Suppressor macrophage (primary cell): Measurements from ENCODE around the gene CTCFL.

Source experiments
- DNase-seq, 4 experiments: peaks; one replicate each; pipeline ENCODE4 v3.0.0-alpha.2; 2020 to 2022

Gene CTCFL

DNA sequence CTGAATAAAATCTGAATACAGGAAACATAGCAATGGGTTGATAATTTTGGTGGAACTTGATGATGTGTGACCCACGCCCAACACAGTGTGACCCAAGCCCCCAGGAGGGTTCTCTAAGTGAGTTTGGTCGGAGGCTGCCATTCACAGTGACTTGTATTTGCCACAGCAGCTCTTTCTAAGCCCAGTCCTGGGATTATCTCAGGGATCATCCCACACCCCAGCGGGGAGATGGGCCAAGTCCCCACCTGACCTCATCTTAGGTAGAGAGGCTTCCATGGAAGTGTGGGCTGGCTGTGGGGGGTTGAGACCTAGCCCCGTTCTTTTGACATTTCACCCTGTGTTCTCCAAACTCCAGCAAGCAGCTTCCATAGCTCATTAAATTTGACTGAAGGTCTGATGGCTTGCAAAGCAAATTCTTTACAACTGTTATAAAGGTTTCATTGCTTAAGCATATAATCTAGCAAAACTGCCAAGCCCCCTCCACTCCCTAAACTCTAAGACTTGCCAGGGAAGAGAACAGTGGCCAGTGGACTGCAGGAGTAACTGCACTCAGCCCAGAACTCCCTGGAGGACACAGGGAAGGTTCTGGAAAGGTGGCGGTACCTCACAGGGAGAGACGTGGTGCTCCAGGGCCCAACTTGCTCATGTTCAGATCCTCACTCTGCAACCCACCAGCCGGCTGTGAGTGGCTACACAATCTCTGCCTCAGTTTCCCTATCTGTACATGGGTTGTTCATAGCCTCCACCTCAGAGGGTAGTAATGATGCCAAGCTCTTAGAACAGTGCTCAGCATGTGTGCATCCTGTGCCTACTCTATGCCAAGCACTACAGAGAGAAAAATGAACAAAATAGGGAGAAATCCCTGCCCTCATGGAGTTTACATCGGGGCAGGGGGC, 35.0 kb upstream of the CTCFL start:
- DNase-seq, result no peak

DNA sequence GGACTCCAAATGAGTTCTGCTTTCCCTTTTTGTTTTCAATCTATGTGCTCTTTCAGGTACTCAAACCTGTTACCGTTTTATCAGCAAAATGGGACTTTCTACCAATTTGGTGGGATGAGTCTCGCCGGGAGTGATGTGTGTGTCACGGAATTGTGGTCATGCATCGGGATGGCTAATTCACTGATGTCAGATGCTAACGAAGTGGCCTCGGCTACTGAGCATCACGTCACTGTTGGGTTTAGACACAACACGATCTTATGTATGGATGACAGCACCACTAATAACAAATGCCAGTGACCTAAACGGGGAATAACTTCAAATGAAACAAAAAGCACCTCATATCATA, 34.3 kb upstream of the CTCFL start:
- DNase-seq, result no peak

GRCh38 chr20:57558614-57559288, 33.8 kb upstream of the CTCFL start:
- no peak for DNase-seq

DNA sequence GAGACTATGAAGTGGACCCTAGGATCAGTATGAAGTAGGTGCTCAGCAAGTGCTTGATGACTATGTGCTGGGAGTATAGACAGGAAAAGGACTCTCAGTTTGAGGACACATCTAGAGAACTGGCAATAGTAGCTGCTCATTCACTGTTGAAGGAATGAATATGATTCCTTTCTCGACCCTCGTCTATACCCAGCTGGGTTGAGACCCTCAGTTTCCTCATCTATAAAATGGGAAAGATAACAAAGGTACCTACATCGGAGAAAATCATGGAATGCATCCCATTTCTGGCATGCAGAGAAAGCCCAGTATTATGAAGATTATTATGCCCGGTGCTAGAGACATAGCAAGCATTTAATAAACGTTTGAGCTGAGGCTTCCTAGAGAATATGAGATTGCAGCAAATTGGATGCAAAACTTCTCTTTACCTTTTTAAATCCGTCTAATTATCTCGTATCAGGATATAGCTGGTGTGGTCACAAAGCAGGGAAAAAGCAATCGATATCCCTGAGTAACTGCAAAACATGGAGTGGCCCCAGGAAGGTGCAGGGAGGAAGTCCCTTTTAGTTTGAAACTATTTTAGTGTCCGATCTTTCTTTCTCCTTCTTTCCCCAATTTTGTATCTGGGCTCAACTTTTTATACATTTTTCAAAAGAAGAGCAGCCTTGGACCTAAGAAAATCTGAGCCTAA, 33.1 kb upstream of the CTCFL start:
- no peak for DNase-seq

DNA sequence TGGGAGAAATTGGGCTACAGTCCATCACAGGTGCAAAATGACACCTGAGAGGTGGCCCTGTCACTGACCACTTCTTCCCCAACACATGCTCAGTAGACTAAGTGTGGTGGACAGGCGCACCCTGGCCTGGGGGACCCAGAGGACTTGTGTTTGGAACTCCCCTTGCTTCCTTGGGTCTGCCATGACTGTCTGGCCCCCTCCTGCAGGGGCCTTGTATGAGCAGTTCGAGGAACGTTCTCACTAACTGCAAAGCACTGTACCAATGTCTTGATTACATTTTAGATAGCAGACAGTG, 32.0 kb upstream of the CTCFL start:
- DNase-seq, result no peak

DNA sequence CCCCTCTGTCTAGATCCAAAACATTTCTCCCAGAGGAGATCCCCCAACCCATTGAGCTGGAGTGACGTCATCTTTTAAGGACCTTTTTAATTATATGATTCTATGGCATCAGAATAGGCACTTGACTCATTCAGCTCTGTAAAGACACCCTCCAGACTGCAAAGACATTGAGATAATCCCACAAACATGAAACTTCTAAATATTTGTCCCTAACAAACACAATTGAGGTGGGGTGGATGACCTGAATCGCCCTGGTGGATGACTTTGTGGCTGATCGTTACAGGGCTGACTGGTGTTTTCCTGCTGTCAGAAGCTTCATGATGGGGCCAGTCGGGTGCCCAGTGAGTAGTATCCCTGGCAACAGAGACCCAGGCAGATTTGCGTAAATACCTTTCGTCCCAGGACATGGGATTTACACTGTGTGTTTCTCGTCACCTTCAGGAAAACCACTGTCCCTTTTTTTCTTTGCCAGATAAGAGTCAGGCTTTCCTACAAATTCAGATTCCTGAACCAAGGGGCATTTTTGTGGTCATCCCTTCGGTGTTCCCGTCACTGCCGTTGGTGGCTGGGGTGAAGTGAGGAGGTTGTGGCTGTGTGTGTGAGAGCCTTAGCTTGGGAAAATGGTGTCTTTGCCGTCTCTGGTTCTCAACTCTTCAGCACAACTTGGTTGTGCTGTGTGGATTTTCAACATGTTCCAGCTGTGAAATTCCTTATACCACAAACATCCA, 30.7 kb upstream of the CTCFL start:
- DNase-seq, result no peak

DNA sequence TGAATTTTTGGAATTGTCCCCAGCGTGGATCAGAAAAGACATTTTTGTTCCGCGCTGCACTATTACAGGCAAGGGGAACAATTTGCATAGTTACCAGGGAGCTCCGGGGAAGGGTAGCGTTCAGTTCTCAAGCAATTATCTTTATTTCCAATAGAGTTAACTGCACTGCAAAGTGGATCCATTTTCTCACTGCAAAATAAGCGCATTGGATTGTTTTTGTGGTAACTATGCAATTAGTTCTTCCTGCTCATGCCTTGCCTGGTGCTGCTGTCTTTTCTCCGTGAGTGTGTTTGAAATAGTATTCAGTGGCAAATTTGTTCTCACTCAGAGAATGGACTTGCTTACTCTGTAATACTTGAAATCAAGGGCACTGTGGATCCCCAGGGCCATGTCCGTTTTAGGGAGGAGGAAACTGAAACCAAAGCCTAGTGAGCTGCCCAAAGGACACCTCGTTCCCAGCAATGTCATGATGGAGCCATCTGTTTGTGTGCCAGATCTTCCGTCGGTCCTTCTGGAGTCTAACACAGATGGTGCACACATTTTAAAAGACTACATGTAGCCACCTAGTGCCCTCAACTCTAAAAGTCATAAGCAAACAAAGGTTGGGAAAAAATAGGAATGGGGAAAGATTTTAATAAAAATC, 28.6 kb upstream of the CTCFL start:
- DNase-seq, result no peak

DNA sequence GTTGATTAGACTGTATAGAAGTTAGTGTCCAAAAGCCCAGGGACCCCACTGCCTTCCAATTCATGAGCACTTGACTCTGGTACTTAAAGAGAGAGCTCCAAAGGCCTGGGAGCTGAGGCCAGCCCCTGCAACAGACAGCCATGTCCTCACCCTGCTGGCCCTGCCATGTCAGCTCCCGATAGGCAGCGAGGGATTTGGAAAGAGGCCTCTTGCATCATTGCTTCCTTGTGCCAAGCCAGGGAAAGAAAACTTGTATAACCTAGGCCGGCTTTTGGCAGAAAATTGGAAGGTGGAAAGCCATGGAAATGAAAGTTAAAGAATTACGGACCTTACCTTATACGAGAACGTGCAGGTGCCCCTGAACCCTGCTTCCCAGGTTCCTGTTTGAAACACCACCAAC, 27.5 kb upstream of the CTCFL start:
- no peak for DNase-seq

- DNase-seq, result no peak
Measured at GRCh38 chr20:57548177-57549058, 23.5 kb upstream of the CTCFL start.

DNA sequence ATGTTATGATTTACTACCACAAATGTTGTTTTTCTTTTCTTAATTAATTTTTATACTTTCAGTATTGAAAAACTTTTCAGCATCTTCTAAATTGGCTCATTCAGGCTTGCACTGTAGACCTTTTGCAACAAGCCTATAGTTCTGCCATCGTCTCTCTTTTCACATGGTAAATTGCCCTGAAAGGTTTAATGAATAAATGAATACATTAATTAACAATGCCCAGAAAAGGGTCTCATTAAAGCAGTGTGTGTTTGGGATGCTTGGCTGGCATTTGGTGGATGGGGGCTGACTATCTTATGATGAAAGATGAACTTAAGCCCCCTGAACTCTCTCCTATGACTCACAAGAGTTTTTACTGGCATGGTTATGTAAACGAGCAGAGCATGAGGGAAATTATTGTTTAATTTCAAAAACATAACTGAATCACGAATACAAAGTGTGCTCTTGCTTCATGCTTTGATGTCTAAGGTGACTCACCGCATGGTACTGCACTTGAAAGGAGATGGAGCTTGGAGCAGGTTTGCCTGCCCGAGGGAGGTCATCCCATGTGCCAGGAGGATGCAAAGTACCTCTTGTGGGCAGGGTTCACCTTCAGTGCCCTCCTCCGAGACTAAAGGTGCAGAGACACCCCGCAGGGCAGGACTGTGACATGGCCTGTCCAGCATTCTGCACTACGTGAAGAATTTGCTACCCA, 22.2 kb upstream of the CTCFL start:
- DNase-seq, result no peak

- DNase-seq, result no peak
Measured at GRCh38 chr20:57545927-57546662, 21.2 kb upstream of the CTCFL start.

DNA sequence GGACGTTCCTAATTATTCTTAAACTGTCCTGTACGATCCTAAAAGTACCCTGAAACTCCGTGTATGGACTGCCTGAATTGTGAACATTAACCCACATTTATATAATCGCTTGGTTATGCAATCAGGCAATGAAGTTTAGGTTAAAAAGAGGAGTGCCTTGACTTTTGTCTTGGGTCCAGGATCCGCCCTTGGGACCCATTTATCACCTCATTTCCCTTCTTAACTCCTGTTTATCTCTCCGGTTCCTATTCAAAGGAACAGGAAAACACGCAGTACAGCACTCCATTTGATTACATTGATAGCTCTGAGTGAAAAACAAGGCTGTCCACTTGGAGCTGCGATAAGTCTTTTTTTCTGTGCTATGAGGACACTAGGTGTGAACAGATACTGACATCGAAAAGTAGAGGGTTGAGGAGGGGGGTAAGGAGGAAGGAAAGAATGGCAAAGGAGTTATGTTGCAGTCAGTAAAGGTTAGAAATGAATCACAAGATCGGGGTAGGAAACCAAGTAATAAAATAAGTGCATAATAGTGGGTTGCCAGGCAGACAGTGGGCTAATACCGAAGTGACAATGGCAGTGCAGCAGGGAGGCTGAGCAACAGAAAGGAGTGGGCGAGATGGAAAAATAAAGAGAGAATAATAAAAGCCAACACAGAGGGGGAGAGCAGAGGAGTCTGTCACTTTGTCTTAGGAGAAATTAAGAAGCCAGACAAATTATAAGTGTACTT, 20.1 kb upstream of the CTCFL start:
- no peak for DNase-seq

DNA sequence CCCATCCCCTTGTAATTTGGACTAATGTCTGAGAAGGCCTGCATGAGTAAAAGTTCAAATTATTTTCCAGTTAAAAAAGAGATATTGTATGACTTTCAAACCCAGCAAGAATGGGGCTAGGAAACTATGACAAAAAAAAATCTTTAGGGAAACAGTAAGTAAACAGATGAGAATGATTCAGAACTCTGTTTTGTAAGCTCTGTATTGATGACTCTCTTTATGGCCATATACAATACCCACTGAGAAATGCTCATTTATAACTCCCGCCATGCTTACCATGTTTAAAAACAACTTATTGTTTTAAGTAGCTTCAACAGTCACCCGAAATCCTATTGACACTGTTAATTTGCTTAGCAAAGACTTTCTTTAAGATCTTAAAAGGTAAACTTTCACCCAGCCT, 18.8 kb upstream of the CTCFL start:
- DNase-seq, result no peak

DNA sequence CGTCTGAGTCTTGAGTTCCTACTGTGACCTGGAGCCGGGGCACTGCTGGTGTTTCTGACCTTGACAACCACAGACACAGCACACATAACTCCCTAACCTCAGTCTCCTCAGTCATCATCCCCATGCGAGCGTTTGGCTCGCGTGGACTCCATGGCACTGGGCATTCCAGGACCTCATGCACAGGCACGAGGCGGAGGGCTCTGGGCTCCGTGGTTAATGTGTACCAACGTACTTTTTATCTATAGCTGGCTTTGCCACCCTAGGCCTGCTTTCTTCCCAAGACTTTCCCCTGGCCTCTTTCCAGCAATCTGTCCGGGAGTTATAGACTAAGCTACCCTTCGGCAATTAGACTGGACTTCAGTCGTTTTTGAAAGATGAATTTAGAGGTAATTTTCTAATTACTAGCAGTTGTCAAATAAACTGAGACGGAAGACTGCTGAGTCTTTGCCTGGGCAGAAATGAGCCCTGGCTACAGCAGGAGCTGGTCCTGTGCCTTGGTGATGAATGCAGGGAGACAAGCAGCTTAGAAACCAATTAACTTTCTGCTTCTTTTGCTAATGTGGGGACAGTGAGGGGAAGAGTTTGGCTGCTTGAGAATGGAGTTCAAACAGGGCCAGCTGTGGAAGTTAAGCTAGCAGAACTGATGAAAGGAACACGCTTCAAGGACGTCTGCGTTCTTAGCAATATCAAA, 16.1 kb upstream of the CTCFL start:
- DNase-seq, result no peak

DNA sequence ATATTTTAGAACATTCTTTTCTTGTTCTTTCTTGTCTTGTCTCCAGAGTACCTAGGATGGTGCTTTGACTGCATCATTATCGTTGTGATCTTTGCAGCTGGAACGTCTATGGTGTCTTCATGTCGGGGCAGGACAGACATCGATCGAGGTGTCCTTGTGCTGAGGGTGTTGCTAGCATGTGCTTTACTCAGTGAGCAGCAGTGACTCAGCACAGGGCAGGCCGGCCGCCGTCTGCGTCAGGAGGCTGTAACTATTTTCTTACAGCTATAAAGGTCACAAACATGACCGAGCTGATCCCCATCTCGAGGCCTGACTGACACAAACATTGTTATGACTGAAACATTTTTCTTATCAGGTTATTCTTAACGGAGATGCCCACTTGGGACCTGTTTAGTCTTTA, 14.9 kb upstream of the CTCFL start:
- no peak for DNase-seq

DNA sequence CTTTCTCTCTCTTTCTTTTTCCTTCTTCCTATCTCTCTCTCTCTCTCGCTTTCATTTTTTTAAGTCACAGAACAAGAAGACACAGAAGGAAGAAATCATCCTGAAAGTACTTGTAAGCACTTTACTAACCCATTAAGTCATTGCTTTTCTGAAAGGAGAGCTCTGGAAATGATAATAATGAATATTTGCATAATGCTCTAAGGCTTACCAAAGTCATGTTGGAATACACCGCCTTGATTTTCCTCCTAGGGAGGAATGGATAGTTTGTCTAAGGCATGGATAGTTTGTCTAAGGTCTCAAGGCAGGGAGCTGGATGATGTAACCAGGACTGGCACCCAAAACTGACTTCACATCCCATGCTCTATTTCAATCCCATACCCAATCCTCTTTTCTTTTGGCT, 12.9 kb upstream of the CTCFL start:
- no peak for DNase-seq

DNA sequence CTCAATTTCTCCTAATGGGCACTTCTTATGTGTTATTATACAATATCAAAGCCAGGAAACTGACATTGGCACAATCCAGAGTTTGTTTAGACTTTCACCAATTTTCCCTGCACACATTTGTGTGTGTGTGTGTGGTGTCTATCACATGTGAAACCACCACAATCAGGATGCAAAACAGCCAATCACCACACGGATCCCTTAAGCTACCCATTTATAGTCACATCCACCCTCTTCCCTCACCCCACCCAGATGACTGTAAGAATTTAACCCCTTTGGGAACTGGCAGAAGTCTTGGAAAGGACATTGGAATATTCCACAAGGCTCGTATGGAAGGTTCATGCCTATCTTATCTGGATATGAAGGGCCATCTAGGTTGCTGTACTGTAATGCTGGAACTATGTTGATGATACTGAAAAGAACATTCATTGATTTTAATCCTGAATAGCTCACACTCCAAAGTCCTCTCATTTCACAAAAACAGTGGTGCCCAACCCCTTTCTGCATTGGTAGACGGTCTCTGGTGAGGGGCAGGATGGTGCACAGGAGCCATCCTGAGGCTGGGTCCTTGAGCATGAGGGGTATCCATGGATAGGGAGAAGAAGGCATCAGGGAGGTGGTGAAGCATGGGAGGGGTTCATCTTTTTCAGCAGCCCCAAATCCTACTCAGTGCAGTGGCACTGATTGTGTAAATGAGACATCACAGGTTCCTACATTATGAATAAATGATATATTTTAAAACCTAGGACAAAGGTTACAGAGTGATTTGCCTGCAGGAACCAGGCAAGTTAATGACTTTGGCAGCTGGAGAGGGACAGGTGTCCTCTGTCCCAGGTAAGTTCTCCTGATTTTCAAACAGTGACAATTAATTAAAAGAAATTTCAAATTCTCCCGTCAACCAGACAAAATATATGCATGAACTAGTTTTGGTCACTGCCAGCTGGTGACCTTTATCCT, 12.1 kb upstream of the CTCFL start:
- no peak for DNase-seq
